IPS-18a (cell line): ENCODE data around the gene NEUROD2.

Source experiments
- H3K27ac ChIP-seq: one replicate; pipeline ENCODE4 v1.5.1; 2013; ENCODE audit warnings: low read length
- H3K27me3 ChIP-seq: one replicate; pipeline ENCODE4 v1.6.1; 2013; ENCODE audit warnings: mild to moderate bottlenecking, low read length; ENCODE audit not compliant: control insufficient read depth, insufficient read depth
- H3K36me3 ChIP-seq: one replicate; pipeline ENCODE4 v1.6.1; 2013; ENCODE audit warnings: low read depth, low read length; ENCODE audit not compliant: control insufficient read depth
- H3K4me1 ChIP-seq: one replicate; pipeline ENCODE4 v1.6.1; 2013; ENCODE audit warnings: low read depth, low read length; ENCODE audit not compliant: control insufficient read depth
- H3K4me3 ChIP-seq: one replicate; pipeline ENCODE4 v1.5.1; 2013; ENCODE audit warnings: low read length
- H3K9ac ChIP-seq: one replicate; pipeline ENCODE4 v1.6.1; 2013; ENCODE audit warnings: mild to moderate bottlenecking, low read length, moderate library complexity
- H3K9me3 ChIP-seq: one replicate; pipeline ENCODE4 v1.6.1; 2013; ENCODE audit warnings: low read depth, low read length; ENCODE audit not compliant: control insufficient read depth

Gene NEUROD2

GRCh38 chr17:39579318-39580081, 28.2 kb downstream of the NEUROD2 start:
- H3K36me3 ChIP-seq: no peaks in the 10 kb centered on the region
- H3K27ac ChIP-seq: no peak overlapping the region
- H3K4me1 ChIP-seq: peaks cover 24% of the 10 kb centered on the region
- H3K9me3 ChIP-seq: no peaks in the 10 kb centered on the region
- peak overlapping the region; percentile 4 for H3K4me3 ChIP-seq
- H3K27me3 ChIP-seq: peaks cover 12% of the 10 kb centered on the region
- no peak overlapping the region for H3K9ac ChIP-seq

GRCh38 chr17:39578272-39578671, 29.4 kb downstream of the NEUROD2 start:
- H3K9me3 ChIP-seq: no peaks in the 10 kb centered on the region
- peaks cover 28% of the 10 kb centered on the region for H3K4me1 ChIP-seq
- no peak overlapping the region for H3K27ac ChIP-seq
- peaks cover 12% of the 10 kb centered on the region for H3K27me3 ChIP-seq
- H3K9ac ChIP-seq: no peak overlapping the region
- no peak overlapping the region for H3K4me3 ChIP-seq
- H3K36me3 ChIP-seq: no peaks in the 10 kb centered on the region

GRCh38 chr17:39576187-39576586, 31.5 kb downstream of the NEUROD2 start:
- no peak overlapping the region for H3K9ac ChIP-seq
- peaks cover 12% of the 10 kb centered on the region for H3K27me3 ChIP-seq
- no peaks in the 10 kb centered on the region for H3K36me3 ChIP-seq
- H3K27ac ChIP-seq: no peak overlapping the region
- H3K4me3 ChIP-seq: no peak overlapping the region
- peaks cover 28% of the 10 kb centered on the region for H3K4me1 ChIP-seq
- H3K9me3 ChIP-seq: no peaks in the 10 kb centered on the region

GRCh38 chr17:39573447-39574298, 34.0 kb downstream of the NEUROD2 start:
- H3K36me3 ChIP-seq: no peaks in the 10 kb centered on the region
- H3K4me1 ChIP-seq: peaks cover 13% of the 10 kb centered on the region
- H3K4me3 ChIP-seq: peak overlapping the region; percentile 64
- no peaks in the 10 kb centered on the region for H3K9me3 ChIP-seq
- H3K9ac ChIP-seq: no peak overlapping the region
- H3K27me3 ChIP-seq: peaks cover 12% of the 10 kb centered on the region
- H3K27ac ChIP-seq: no peak overlapping the region

- Histone ChIP-seq H3K9ac (no peak overlapping the region), H3K36me3 (no peaks in the 10 kb centered on the region), H3K27ac (no peak overlapping the region), H3K9me3 (no peaks in the 10 kb centered on the region), H3K4me1 (peaks cover 6% of the 10 kb centered on the region), H3K27me3 (peaks cover 12% of the 10 kb centered on the region), H3K4me3 (no peak overlapping the region)
These were observed 35.6 kb downstream of the NEUROD2 start for GRCh38 chr17:39572121-39572520.

GRCh38 chr17:39569126-39569525, 38.6 kb downstream of the NEUROD2 start:
- no peak overlapping the region for H3K9ac ChIP-seq

GRCh38 chr17:39568702-39569101, 39.0 kb downstream of the NEUROD2 start:
- no peak overlapping the region for H3K27ac ChIP-seq
- no peaks in the 10 kb centered on the region for H3K36me3 ChIP-seq
- no peak overlapping the region for H3K9ac ChIP-seq
- peaks cover 10% of the 10 kb centered on the region for H3K4me1 ChIP-seq
- no peaks in the 10 kb centered on the region for H3K27me3 ChIP-seq
- H3K9me3 ChIP-seq: no peaks in the 10 kb centered on the region
- no peak overlapping the region for H3K4me3 ChIP-seq

More at GRCh38 chr17:39569126-39569525, 38.6 kb downstream of the NEUROD2 start:
- Histone ChIP-seq H3K27me3 (no peaks in the 10 kb centered on the region), H3K27ac (no peak overlapping the region), H3K9me3 (no peaks in the 10 kb centered on the region), H3K36me3 (no peaks in the 10 kb centered on the region), H3K4me3 (no peak overlapping the region), H3K4me1 (peaks cover 8% of the 10 kb centered on the region)

GRCh38 chr17:39566094-39566850, 41.4 kb downstream of the NEUROD2 start:
- Histone ChIP-seq H3K4me3 (no peak overlapping the region), H3K9me3 (no peaks in the 10 kb centered on the region), H3K9ac (no peak overlapping the region), H3K36me3 (no peaks in the 10 kb centered on the region), H3K27me3 (no peaks in the 10 kb centered on the region), H3K27ac (no peak overlapping the region), H3K4me1 (peaks cover 17% of the 10 kb centered on the region)

- peak overlapping the region; percentile 82 for H3K27ac ChIP-seq
- H3K9ac ChIP-seq: peak overlapping the region; percentile 65
These were observed 43.4 kb downstream of the NEUROD2 start for GRCh38 chr17:39564211-39564848.

GRCh38 chr17:39563476-39563875, 44.2 kb downstream of the NEUROD2 start:
- Histone ChIP-seq H3K27ac (peak overlapping the region; percentile 82), H3K9ac (peak overlapping the region; percentile 65), H3K4me1 (peaks cover 17% of the 10 kb centered on the region), H3K9me3 (no peaks in the 10 kb centered on the region), H3K4me3 (peak overlapping the region; percentile 8), H3K27me3 (no peaks in the 10 kb centered on the region), H3K36me3 (no peaks in the 10 kb centered on the region)

More at GRCh38 chr17:39564211-39564848, 43.4 kb downstream of the NEUROD2 start:
- H3K4me1 ChIP-seq: peaks cover 17% of the 10 kb centered on the region
- peak overlapping the region; percentile 8 for H3K4me3 ChIP-seq
- H3K9me3 ChIP-seq: no peaks in the 10 kb centered on the region
- H3K27me3 ChIP-seq: no peaks in the 10 kb centered on the region
- no peaks in the 10 kb centered on the region for H3K36me3 ChIP-seq

GRCh38 chr17:39562976-39563375, 44.7 kb downstream of the NEUROD2 start:
- no peak overlapping the region for H3K9ac ChIP-seq
- no peaks in the 10 kb centered on the region for H3K27me3 ChIP-seq
- H3K9me3 ChIP-seq: no peaks in the 10 kb centered on the region
- no peaks in the 10 kb centered on the region for H3K36me3 ChIP-seq
- H3K27ac ChIP-seq: no peak overlapping the region
- peaks cover 17% of the 10 kb centered on the region for H3K4me1 ChIP-seq
- no peak overlapping the region for H3K4me3 ChIP-seq
